T-cell (primary cell): ENCODE results near the gene UBE2J1. TPM values are rescaled to one million over a fixed set of nuclear protein-coding genes. Genes with fewer than 3 reads are reported as not detected.

Experiments
- ATAC-seq, 4 experiments: fragments of 200-7000 bp in 3 of 4; fragments of 150-1000 bp in 1 of 4; cut with Tn5 transposase; replicated peaks in 1 of 4; 1 replicate in 3 of 4; 2 replicates in 1 of 4; pipeline ENCODE4 v1.10.0; 2021; ENCODE audit warnings: moderate library complexity in 3 of 4, mild to moderate bottlenecking in 2 of 4, moderate number of reproducible peaks in 1 of 4
- CTCF ChIA-PET, 2 donors: fragments of 300-600 bp; sonication (Branson Sonifier 250); formaldehyde crosslinking; loops; one replicate each; lab custom pipeline; 2022; ENCODE audit warnings: antibody characterized with exemption in 2 of 2; lab: Charles Lee
- POLR2A ChIA-PET, 2 donors: fragments of 300-600 bp; sonication (Branson Sonifier 250); formaldehyde crosslinking; loops; one replicate each; lab custom pipeline; 2022; ENCODE audit warnings: antibody characterized with exemption in 2 of 2; lab: Charles Lee
- DNase-seq, 35 experiments: peaks; one replicate each; pipeline versions ENCODE4 v3.0.0 to v3.0.0-alpha.2; 2013 to 2023
- H3K27ac ChIP-seq: one replicate; pipeline ENCODE4 v1.5.1; 2013; ENCODE audit warnings: low read length
- H3K27me3 ChIP-seq, 2 experiments: replicated peaks in 1 of 2; 1 replicate in 1 of 2; 2 replicates in 1 of 2; pipeline versions ENCODE4 v1.6.1 to v1.7.0; 2013; ENCODE audit warnings: low read length in 1 of 2, mixed read lengths in 1 of 2; ENCODE audit not compliant: control insufficient read depth in 2 of 2, insufficient read depth in 2 of 2; ENCODE audit errors: extremely low read depth in 1 of 2
- H3K36me3 ChIP-seq, 2 donors: 1 replicate in 1 of 2; 2 replicates in 1 of 2; pipeline versions ENCODE4 v1.6.1 to v1.7.0; 2013; ENCODE audit warnings: low read length in 1 of 2; ENCODE audit not compliant: control insufficient read depth in 2 of 2, insufficient read depth in 1 of 2; ENCODE audit errors: extremely low read depth in 1 of 2
- H3K4me1 ChIP-seq, 2 experiments: 1 replicate in 1 of 2; 2 replicates in 1 of 2; pipeline versions ENCODE4 v1.6.1 to v1.7.0; 2013; ENCODE audit warnings: low read length in 2 of 2, mixed read lengths in 1 of 2; ENCODE audit not compliant: insufficient read depth in 2 of 2, control insufficient read depth in 1 of 2; ENCODE audit errors: extremely low read depth in 1 of 2
- H3K4me3 ChIP-seq, 2 donors: 1 replicate in 1 of 2; 2 replicates in 1 of 2; pipeline versions ENCODE4 v1.5.1 to v1.7.0; 2013; ENCODE audit warnings: mild to moderate bottlenecking in 2 of 2, low read length in 1 of 2, moderate library complexity in 1 of 2; ENCODE audit not compliant: control insufficient read depth in 1 of 2; ENCODE audit errors: extremely low read depth in 1 of 2
- H3K9me3 ChIP-seq: 2 replicates; pipeline ENCODE4 v1.7.0; 2013
- H3K27ac Mint-ChIP-seq, 2 donors: one replicate each; pipeline ENCODE4 v1.8.0; 2020 to 2021; ENCODE audit warnings: mild to moderate bottlenecking in 2 of 2, mixed read lengths in 2 of 2
- H3K27me3 Mint-ChIP-seq, 2 donors: one replicate each; pipeline ENCODE4 v1.8.0; 2021 to 2022; ENCODE audit warnings: mixed read lengths in 2 of 2
- H3K36me3 Mint-ChIP-seq: one replicate; pipeline ENCODE4 v1.8.0; 2021; ENCODE audit warnings: mixed read lengths
- H3K4me1 Mint-ChIP-seq, 3 donors: one replicate each; pipeline ENCODE4 v1.8.0; 2020 to 2022; ENCODE audit warnings: mixed read lengths in 3 of 3, mild to moderate bottlenecking in 1 of 3
- H3K4me3 Mint-ChIP-seq, 3 donors: one replicate each; pipeline ENCODE4 v1.8.0; 2020 to 2022; ENCODE audit warnings: mild to moderate bottlenecking in 3 of 3, mixed read lengths in 3 of 3, moderate library complexity in 3 of 3
- H3K9me3 Mint-ChIP-seq, 3 donors: one replicate each; pipeline ENCODE4 v1.8.0; 2020 to 2022; ENCODE audit warnings: mixed read lengths in 3 of 3
- WGBS: methylation state at CpG from one replicate; pipeline ENCODE4 v1.1.5; 2013; ENCODE audit warnings: missing lambda C conversion rate; ENCODE audit not compliant: insufficient coverage; 5-methylcytosine and 5-hydroxymethylcytosine counted together
- total RNA-seq, 35 experiments: library from RNA in 6 of 35; stranded (reverse) in 6 of 35; fragments of 120-200 nt in 1 of 35; gene quantifications; one replicate each; pipeline versions ENCODE4 v1.2.1 to v1.2.4 and lab custom pipeline; 2013 to 2026

The UBE2J1 gene
- total RNA-seq, 5 donors from 2014 or later (not counting 1 experiment from before 2014, with no cell fraction given), result 14.6 to 24.1 (median 22.6) TPM

GRCh38 chr6:89346433-89346832 is 6.1 kb downstream of the UBE2J1 start:
- H3K4me3 ChIP-seq, result no peak overlapping the region
- Mint-ChIP-seq H3K36me3 (peaks cover 11% of the 10 kb centered on the region), H3K27me3 (no peaks in the 10 kb centered on the region), H3K4me1 (peaks cover 57 to 66% (median 62%) of the 10 kb centered on the region in 3 donors), H3K27ac (peak overlapping the region; percentile 31 to 53), H3K9me3 (no peaks in the 10 kb centered on the region), H3K4me3 (no peak overlapping the region)
- H3K27me3 ChIP-seq, result no peaks in the 10 kb centered on the region
- peaks cover 0 to 8% of the 10 kb centered on the region in 2 donors for H3K36me3 ChIP-seq
- 100% methylated on average over 1 of the region's 4 CpGs for WGBS
- ChIA-PET CTCF (interaction anchor here in 1 of 2 donors (1.0 to 1.2 kb wide), 2 partner anchors 26 to 216 kb away, joined by 3 read pairs; no protein-coding TSS in a partner anchor), POLR2A (interaction anchor here in 1 of 2 donors (0.7 kb wide), 1 partner anchor 229 kb away, joined by 8 read pairs; no protein-coding TSS in a partner anchor)
- no peak for DNase-seq
- no peaks in the 10 kb centered on the region for H3K9me3 ChIP-seq
- no peak for ATAC-seq
- H3K4me1 ChIP-seq, result peaks cover 12 to 22% of the 10 kb centered on the region in 2 experiments
- no peak overlapping the region for H3K27ac ChIP-seq

- Histone ChIP-seq H3K4me1 (peaks cover 0 to 2% of the 10 kb centered on the region in 2 experiments), H3K27me3 (no peaks in the 10 kb centered on the region), H3K36me3 (peaks cover 3 to 54% of the 10 kb centered on the region in 2 donors), H3K9me3 (no peaks in the 10 kb centered on the region), H3K4me3 (no peak overlapping the region), H3K27ac (no peak overlapping the region)
- H3K36me3 Mint-ChIP-seq, result peaks cover 44% of the 10 kb centered on the region
- peaks cover 9 to 13% (median 12%) of the 10 kb centered on the region in 3 donors for H3K4me1 Mint-ChIP-seq
- DNase-seq (no peak), ATAC-seq (no peak)
- H3K27ac Mint-ChIP-seq, result peak overlapping the region in 1 of 2 donors; percentile 78
- no peaks in the 10 kb centered on the region for H3K27me3 Mint-ChIP-seq
- WGBS, result no CpG with 5 or more reads among the region's 2 CpGs
- H3K4me3 Mint-ChIP-seq, result no peak overlapping the region
- ChIA-PET POLR2A (interaction anchor here in 1 of 2 donors (0.6 kb wide), 1 partner anchor 20 kb away, joined by 3 read pairs; no protein-coding TSS in a partner anchor), CTCF (interaction anchor here in 1 of 2 donors (0.6 kb wide), 1 partner anchor 247 kb away, joined by 4 read pairs; no protein-coding TSS in a partner anchor)
- H3K9me3 Mint-ChIP-seq, result no peaks in the 10 kb centered on the region
Measured at GRCh38 chr6:89339565-89339964, 13.0 kb downstream of the UBE2J1 start.

GRCh38 chr6:89335164-89335563 is 17.4 kb downstream of the UBE2J1 start:
- Mint-ChIP-seq H3K4me3 (no peak overlapping the region), H3K27ac (no peak overlapping the region), H3K9me3 (no peaks in the 10 kb centered on the region), H3K27me3 (no peaks in the 10 kb centered on the region), H3K4me1 (peaks cover 4 to 6% (median 6%) of the 10 kb centered on the region in 3 donors), H3K36me3 (peaks cover 47% of the 10 kb centered on the region)
- H3K4me1 ChIP-seq, result no peaks in the 10 kb centered on the region
- no CpG with 5 or more reads among the region's 3 CpGs for WGBS
- no peak overlapping the region for H3K27ac ChIP-seq
- peaks cover 3 to 59% of the 10 kb centered on the region in 2 donors for H3K36me3 ChIP-seq
- H3K4me3 ChIP-seq, result no peak overlapping the region
- CTCF ChIA-PET, result interaction anchor here in 1 of 2 donors (0.5 kb wide), 1 partner anchor 259 kb away, joined by 6 read pairs; no protein-coding TSS in a partner anchor
- no peaks in the 10 kb centered on the region for H3K9me3 ChIP-seq
- no peak for DNase-seq
- ATAC-seq, result no peak
- H3K27me3 ChIP-seq, result no peaks in the 10 kb centered on the region
- POLR2A ChIA-PET, result interaction anchor here in 1 of 2 donors (0.5 kb wide), 1 partner anchor 188 kb away, joined by 6 read pairs; no protein-coding TSS in a partner anchor

- no peak overlapping the region for H3K27ac ChIP-seq
- ChIA-PET CTCF (no interaction called here), POLR2A (interaction anchor here in 1 of 2 donors (0.6 kb wide), 1 partner anchor 398 kb away, joined by 3 read pairs; no protein-coding TSS in a partner anchor)
- no peak for DNase-seq
- H3K4me1 ChIP-seq, result no peaks in the 10 kb centered on the region
- H3K9me3 ChIP-seq, result no peaks in the 10 kb centered on the region
- H3K4me3 ChIP-seq, result no peak overlapping the region
- H3K27me3 ChIP-seq, result no peaks in the 10 kb centered on the region
- Mint-ChIP-seq H3K27ac (no peak overlapping the region), H3K9me3 (no peaks in the 10 kb centered on the region), H3K27me3 (no peaks in the 10 kb centered on the region), H3K4me3 (no peak overlapping the region), H3K4me1 (no peaks in the 10 kb centered on the region), H3K36me3 (peaks cover 56% of the 10 kb centered on the region)
- WGBS, result no CpG with 5 or more reads among the region's 1 CpG
- no peak for ATAC-seq
- H3K36me3 ChIP-seq, result peaks cover 0 to 52% of the 10 kb centered on the region in 2 donors
Measured at GRCh38 chr6:89330910-89331309, 21.6 kb downstream of the UBE2J1 start.

- POLR2A ChIA-PET, result interaction anchor here in 1 of 2 donors (0.6 kb wide), 1 partner anchor 1604 kb away, joined by 3 read pairs; no protein-coding TSS in a partner anchor
- H3K4me1 Mint-ChIP-seq, result no peaks in the 10 kb centered on the region
- no CpG with 5 or more reads among the region's 1 CpG for WGBS
Measured at GRCh38 chr6:89328976-89329375, 23.5 kb downstream of the UBE2J1 start.

GRCh38 chr6:89324304-89324703 is 28.2 kb downstream of the UBE2J1 start:
- Mint-ChIP-seq H3K27me3 (no peaks in the 10 kb centered on the region), H3K36me3 (peaks cover 51% of the 10 kb centered on the region), H3K4me3 (no peak overlapping the region), H3K4me1 (peaks cover 0 to 5% (median 3%) of the 10 kb centered on the region in 3 donors), H3K27ac (no peak overlapping the region), H3K9me3 (peaks cover 0 to 3% (median 0%) of the 10 kb centered on the region in 3 donors)
- no peaks in the 10 kb centered on the region for H3K27me3 ChIP-seq
- H3K27ac ChIP-seq, result no peak overlapping the region
- ATAC-seq, result no peak
- no peak for DNase-seq
- no peaks in the 10 kb centered on the region for H3K9me3 ChIP-seq
- H3K4me1 ChIP-seq, result no peaks in the 10 kb centered on the region
- H3K36me3 ChIP-seq, result peaks cover 0 to 16% of the 10 kb centered on the region in 2 donors
- WGBS, result no CpG with 5 or more reads among the region's 3 CpGs
- CTCF ChIA-PET, result interaction anchor here in 1 of 2 donors (0.6 kb wide), 1 partner anchor 522 kb away, joined by 3 read pairs; no protein-coding TSS in a partner anchor
- POLR2A ChIA-PET, result no interaction called here
- H3K4me3 ChIP-seq, result no peak overlapping the region

More at GRCh38 chr6:89328976-89329375, 23.5 kb downstream of the UBE2J1 start:
- H3K4me3 Mint-ChIP-seq, result no peak overlapping the region
- no peaks in the 10 kb centered on the region for H3K27me3 ChIP-seq
- H3K4me3 ChIP-seq, result no peak overlapping the region
- H3K36me3 ChIP-seq, result peaks cover 0 to 43% of the 10 kb centered on the region in 2 donors
- CTCF ChIA-PET, result no interaction called here
- H3K27ac Mint-ChIP-seq, result no peak overlapping the region
- DNase-seq, result no peak
- peaks cover 51% of the 10 kb centered on the region for H3K36me3 Mint-ChIP-seq
- H3K9me3 ChIP-seq, result no peaks in the 10 kb centered on the region
- no peak overlapping the region for H3K27ac ChIP-seq
- ATAC-seq, result no peak
- H3K9me3 Mint-ChIP-seq, result no peaks in the 10 kb centered on the region
- H3K27me3 Mint-ChIP-seq, result no peaks in the 10 kb centered on the region
- no peaks in the 10 kb centered on the region for H3K4me1 ChIP-seq
